Mammary epithelial cell (primary cell): ENCODE results near the gene OSBP2.
A peak's percentile ranks its signal among the peaks of the same experiment; 100 is the strongest.

Experiments
- CTCF ChIP-seq, 2 donors: IDR thresholded peaks in 1 of 2; conservative IDR thresholded peaks in 1 of 2; 2 replicates each; pipeline ENCODE4 v1.5.1; 2011 to 2012; ENCODE audit warnings: inconsistent platforms in 2 of 2, low read length in 2 of 2, mild to moderate bottlenecking in 2 of 2, control low read depth in 1 of 2, low read depth in 1 of 2; ENCODE audit not compliant: insufficient read depth in 1 of 2; ENCODE audit errors: extremely low read depth in 1 of 2
- EZH2 ChIP-seq: IDR thresholded peaks from 2 replicates; pipeline ENCODE4 v1.6.1; 2012; ENCODE audit warnings: low read length, inconsistent platforms, borderline replicate concordance

- peak; percentile 67 to 92 for TF ChIP-seq CTCF (conservative IDR thresholded peaks at IDR 0.05 in 1 of 2, IDR thresholded peaks at IDR 0.05 in 1 of 2; ENCODE audit: extremely low read depth in 1 of 2, insufficient read depth in 1 of 2, low read depth in 1 of 2, low read length in 2 of 2)
- no peak for TF ChIP-seq EZH2
These were observed 60.5 kb downstream of the OSBP2 start for GRCh38 chr22:30754971-30755758.
